Measurements from ENCODE around the gene TOM1L2.
A peak's percentile ranks its signal among the peaks of the same experiment; 100 is the strongest.

Gene TOM1L2

DNA sequence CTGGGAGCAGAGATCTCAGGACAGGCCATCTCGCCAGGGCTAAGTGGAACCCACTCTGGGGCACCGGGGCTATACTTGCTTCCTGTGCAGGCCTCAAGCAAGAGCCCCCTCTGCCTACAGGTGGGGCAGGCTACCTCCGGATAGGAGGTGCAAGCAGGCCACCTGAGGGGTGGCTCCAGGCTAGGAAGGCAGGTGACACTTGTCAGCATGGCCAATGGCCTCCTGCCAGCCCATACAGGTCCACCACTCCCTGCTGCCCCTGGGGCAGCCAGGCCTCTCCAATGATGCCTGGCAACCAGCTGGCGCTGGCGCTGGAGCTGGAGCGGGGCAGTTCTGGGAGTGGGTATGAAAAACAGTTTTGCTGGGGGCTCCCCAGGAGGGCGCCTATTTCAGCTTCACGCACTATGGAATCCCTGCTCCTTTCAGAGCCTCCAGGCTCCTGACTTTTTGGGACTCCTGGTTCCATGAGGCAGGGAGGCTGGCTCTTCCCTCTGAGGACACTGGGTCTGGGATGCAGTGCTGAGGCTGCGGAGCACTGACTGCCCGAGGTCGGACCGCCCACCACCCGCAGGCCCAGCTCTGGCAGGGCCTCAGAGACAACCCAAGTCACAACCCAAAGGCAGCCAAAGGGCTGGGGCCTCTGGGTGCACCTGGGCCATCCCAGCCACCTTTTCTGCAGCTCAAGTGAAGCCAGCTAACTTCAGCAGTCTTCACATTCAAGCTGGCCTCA is 127.0 kb downstream of the TOM1L2 start:
- DNase-seq: peak; percentile 73

DNA sequence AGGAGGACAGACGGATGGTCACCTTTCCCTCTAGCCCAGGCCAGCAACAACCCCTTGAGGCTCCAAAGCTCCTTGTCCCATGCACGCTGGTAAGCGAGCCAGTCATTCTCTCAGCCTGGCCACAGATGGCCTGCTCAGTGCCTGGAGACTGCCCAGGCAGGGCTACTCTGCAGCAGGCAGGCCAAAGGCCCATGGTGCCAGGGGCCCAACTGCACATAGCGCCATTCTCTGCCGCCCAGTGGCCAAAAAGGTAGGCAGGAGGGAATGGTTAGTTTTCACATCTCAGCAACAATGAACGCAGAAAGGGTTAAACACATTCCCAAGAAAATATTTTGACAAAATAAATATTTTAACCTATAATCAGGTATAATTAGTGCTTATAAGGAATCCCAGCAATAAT is 127.7 kb downstream of the TOM1L2 start:
- no peak for DNase-seq

DNA sequence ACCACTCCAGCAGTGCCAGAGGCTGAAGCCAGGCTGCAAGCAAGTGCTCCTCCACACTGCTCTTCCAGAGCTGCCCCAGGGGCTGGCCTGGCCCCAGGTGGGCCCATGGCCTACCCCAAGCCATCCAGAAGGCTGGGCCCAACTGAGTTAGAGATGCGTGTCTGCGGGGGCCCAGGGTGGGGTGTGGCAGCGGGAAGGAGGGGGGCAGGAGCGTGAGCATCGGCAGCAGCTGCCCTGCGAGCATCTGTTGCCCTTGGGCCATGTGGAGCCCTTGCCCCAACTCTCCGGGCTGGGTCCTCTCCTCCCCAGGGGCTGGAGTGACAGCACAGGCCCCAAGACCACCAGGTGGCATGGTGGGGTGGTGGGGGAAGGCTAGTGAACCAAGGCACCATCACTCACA is 128.1 kb downstream of the TOM1L2 start:
- DNase-seq: no peak

DNA sequence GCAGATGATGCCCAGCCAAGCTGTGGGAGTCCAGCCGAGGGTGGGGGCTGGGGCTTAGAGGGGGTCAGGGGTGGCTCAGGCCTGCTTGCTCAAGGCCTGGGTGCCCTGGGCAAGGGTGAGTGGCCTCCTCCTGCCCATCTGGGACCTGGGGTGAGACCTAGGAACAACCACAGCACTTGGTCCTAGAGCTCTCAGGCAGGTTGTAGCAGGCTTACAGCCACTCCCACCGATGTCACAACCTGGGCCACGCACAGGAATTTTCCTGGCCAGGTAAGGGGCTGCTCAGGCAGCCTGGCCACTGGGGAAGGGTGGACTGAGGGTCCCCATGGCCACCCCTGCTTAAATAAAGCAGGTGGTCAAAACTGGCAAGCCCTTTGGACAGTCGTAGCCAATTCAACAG is 129.1 kb downstream of the TOM1L2 start:
- no peak for DNase-seq

DNA sequence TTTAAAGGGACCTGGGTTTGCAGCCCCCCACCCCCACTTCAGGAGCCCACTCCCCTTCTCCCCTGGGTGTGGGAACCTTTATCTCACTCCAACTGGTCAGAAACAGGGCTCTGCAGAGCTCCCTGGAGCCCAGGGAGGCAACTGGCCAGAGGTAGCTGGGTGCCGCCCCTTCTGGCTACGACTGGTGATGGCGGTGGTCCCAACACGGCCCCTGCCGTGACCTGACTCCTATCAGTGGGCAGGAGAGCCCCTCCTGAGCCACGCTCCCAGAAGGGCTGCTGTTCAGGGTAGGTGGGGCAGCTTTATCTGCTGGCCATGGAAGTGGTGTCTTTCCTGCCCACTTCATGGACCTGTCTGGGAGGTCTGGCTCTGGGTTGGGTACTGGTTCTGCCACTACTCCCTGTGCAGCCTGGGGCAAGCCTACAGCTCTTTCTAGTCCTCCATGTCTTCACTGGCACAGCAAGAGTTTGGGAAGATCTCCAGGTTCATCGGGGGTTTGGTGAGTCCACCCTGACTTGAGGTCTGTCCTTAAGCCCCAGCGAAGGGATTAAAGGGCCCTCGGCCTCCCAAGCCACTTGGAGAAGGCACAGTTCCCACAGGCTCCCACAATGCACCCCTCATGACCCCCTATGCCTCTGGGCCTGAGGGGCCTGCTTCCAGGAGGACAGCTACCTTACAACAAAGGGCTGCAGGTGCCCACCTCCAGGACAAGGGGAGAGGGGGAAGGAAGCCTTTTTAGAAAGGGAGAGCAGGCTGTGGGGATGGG is 129.9 kb downstream of the TOM1L2 start:
- no peak for DNase-seq

DNA sequence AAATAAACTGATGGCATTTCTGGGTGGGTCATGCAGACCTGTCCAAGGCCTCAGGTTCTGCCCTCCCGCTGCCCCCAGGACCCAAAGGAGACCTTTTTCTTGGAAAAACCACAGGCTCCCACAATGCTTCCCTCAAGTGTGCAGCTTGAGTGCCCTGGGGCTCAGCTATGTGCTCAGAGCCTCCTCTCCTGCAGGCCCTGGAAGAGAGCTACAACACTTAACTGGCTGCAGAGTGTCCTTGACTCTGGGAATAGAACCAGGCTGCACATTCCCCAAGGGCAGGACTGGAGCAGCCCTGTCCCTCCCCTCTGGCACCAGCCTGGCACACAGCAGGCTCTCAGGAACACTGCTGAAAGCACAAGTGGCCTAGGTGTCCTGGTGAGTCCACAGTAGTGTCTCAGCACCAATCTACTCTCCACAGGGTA is 130.6 kb downstream of the TOM1L2 start:
- peak; percentile 63 for DNase-seq

DNA sequence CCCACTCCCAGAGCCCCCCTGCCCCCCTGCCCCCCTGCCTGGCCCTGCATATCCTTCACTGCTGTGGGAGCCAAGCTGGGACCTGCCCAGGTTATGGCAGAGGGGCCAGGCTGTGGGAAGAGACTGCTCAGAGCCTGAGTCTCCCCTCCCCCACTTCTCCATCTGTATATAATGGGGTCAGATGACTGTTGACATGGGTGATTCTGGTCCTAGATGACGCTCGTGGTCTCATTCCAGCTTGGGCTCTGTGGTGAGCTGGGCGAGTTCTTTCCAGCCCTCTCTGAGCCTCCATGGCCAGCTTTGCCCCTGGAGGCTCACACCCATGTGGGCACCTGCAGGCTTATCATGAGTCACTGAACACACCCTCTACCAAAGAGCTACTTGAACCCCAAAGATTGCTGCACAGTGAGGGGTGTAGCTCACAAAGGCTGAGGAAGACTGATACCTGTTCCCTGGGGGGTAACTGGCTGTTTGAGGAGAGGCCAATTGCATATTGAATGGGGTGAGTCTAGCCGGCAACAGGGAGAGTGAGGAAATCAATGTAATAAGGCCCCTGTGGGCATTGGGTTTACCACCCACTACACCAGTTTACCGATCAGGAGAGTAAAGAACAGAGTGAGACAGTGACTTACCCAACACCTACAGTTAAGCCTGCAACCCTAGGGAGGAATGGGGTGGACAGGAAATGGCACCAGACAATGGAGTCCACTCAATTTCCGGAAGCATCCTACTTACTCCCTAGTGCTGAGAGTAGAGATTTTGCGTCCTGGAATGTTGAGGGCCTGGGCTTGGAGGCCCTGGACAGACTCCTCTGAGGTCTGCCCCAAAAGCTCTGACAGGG is 131.2 kb downstream of the TOM1L2 start:
- DNase-seq: peak; percentile 71

DNA sequence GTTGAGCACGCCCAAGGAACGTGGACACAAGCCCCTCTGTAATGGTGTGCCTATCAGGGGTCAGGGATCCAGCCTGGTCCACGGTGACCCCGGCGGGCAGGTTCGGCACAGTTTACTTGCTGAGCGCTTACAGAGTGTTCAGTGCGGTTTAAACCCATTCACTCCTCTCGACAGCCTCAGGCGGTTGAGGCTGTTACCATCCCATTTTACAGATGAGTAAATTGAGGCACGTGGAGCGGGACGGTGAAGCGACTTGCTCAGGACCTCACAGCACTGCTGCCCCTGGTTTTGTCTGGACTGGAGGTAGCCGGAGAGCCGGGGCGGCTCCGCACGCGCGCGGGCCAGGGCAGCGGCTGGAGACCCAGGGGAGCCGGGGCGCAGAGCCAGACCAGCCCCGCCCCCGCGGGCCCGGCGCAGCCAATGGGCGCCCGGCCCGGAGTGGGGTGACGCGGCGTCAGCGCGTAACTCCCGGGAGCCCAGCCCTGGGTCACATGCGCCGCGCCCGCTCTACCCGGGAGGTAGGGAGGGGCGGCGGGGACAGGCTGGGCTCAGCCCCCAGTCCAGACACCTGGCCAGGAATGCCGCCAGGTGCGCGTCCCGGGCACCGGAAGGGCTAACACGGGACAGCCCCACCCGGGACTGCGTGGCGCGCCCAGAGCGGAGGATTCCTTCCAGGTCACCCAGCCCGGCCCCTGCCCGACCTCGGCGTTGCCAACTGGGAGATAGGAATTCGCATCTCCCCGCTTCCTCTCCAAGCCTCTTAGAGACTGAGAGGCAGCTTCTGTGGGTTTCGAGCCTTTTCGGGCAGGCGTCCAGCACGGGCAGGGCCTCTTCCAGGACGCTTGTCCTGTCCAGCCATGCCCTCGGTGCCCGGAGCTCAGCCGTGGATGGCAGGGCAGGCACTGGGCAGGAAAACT is 132.2 kb downstream of the TOM1L2 start:
- DNase-seq: peak; percentile 92

DNA sequence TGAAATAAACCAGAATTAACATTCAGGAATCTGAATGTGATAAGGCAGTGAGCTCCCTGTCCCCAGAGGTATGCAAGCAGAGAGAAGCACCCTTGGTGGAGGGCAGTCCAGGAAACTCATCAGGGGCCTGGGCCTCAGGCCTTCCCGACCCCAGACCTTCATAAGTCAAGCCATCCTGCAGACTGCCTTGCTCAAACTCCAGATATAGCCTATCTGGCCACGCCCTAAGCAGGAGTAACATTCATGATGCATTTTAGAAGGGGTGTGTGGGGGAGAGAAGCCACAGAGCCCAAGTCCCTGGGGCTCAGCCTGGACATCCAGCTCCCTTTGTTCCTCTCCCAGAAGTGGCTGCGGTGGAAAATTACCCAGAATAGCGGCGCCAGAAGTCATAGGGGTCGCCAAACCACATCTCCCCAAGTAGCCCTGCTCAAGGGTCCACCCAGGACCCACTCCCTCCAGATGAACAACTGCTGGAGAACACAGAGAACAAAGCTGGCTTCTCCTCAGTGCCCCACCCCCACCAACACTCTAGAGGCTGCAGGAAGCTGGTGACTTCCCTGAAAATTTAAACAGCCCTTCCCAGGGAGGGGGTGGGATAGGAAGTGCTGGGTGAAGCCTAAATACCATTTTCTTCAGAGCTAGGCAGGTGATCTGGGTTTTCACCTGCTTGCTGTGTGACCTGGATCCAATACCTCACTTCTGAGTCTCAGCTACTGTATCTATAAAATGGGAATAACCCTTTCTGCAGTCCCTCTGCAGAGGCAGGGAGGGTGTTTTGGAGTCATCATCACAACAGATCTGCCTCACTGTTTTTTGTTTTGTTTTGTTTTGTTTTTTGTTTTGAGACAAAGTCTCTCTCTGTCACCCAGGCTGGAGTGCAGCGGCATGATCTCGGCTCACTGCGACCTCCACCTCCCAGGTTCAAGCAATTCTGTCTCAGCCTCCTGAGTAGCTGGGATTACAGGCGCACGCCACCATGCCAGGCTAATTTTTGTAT is 133.9 kb downstream of the TOM1L2 start:
- DNase-seq: peak; percentile 72

DNA sequence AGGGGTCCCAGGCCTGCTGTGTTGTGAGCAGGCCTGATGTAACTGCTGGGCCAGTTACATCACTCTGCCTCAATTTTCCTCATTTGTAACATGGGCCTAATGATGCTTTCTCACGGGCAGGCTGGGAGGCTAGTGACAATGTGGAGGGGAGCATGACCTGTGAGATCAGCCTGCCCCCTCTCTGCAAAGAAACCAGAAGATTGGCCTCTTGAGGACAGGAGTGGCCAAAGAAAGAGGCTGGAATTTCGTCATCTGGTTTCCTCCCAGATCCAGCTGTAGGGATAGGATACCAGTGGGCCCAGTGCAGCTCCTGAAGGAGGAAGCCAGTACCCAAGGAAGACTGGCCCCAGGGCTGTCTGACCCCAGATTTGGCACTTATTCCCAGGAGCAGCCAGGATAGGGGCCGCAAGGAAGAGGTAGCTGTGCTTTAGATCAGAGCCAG is 134.8 kb downstream of the TOM1L2 start:
- DNase-seq: peak; percentile 33

DNA sequence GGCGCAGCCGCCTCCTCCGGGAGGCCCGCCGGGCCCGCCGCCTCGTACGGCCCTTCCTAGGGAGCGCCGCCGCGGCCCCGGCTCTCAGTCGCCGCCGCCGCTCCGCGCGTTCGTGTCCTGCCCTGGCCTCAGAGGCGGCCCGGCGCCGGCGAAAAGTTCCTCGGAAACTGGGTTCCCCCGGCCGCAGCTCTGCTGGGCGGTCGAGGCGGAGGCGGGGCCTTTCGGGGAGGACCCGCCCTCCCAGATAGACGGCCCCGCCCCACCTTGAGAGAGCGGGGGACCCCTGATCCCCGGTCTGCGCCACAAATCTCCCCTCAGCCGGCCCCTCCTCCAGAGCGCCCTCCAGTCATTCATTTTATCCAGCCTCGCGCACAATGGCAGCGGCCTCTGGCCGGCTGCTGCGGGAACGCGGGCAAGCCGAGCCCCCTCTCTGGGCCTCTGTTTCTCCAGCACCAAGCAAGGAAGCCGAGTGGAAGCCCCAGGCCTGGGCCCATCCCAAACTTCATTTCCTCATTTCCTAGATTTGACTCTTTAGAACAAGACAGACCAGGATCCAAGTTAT is 135.3 kb downstream of the TOM1L2 start, which contains the start of gene SREBF1:
TSS of gene SREBF1 (minus strand) at position 169 of the 562 bp plus-strand sequence. CDS start 169 bp downstream, outside the sequence.
- peak; percentile 55 for DNase-seq

DNA sequence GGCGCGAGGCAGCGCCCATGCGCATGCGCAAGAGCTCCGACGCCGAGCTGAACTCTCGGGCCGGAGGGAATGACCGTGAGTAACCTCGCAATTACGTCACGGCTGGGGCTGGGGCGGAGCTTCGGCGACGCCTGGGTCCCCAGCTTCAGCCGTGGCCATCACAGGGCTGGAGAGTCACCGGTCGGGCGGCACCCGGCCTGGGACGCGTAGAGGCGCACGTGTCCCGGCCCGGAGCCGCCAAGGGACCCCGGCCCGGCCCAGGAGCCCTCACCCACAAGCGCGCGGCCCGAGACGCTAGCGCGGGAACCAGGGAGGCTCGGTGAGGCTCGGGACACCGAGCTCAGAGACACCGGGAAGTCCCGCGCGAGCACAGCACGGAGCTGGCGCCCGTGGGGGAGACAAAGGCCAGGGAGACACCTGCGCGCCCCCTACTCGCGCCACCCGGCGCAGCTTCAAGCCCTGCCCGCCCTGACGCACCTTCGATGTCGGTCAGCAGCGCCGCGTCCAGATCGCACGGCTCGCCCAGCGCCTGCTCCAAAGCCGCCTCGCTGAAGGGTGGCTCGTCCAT is 135.9 kb downstream of the TOM1L2 start:
- peak; percentile 95 for DNase-seq

DNA sequence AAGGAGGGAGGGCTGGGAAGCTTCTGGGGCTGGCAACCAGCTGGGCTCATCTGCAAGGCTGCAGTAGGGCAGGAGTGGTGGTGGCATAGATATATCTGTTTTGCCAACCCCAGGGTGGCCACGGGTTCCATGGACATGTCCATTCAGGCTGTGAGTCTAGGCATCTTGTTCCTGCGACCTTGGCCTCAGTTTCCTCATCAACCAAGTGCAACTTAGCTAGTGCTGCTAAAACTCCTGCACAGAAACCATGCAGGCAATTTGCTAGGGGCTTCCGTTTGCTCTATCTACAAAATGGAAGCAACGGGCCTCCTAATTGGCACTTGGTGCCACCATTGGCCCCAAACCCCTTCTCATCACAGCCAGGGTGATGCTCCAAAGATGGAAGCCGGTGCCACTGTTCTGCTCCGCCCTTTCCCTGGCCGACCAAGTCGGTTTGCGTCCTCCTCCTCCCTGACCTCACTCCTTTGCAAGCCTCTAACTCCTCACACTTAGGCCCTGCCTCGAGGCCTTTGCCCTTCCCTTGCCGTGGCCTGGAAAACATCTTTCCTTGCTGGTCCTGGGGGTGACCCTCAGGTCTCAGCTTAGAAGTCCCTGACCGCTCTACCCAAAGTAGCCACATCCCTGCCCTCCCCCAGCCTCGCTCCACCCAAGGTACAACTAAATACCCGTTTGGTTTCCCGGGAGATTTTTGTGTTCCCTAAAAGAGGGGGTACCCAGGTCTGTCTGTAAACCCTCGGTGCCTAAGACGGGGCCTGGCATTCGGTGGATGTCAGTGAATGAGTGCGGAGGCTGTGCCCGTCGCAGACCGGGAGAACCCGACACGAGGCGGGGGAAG is 136.6 kb downstream of the TOM1L2 start:
- no peak for DNase-seq

DNA sequence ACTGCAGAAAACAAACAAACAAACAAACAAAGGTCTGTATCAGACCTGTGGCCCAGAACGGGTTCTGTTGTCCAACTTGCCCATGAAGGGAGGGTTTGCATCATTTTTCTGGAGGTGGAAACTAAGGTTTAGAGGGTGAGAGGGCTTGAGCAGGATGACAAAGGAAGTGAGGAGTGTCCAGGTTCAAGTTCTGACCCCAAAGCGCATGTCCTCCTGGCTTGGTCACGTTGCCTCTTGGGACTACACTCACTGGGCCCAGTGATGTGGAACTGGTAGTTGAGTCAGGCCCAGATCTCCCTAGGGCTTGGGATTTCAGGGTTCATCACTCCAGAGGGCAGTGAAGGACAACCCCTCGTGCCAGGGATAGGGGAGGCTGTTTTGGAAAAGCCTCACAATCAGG is 137.2 kb downstream of the TOM1L2 start:
- no peak for DNase-seq

DNA sequence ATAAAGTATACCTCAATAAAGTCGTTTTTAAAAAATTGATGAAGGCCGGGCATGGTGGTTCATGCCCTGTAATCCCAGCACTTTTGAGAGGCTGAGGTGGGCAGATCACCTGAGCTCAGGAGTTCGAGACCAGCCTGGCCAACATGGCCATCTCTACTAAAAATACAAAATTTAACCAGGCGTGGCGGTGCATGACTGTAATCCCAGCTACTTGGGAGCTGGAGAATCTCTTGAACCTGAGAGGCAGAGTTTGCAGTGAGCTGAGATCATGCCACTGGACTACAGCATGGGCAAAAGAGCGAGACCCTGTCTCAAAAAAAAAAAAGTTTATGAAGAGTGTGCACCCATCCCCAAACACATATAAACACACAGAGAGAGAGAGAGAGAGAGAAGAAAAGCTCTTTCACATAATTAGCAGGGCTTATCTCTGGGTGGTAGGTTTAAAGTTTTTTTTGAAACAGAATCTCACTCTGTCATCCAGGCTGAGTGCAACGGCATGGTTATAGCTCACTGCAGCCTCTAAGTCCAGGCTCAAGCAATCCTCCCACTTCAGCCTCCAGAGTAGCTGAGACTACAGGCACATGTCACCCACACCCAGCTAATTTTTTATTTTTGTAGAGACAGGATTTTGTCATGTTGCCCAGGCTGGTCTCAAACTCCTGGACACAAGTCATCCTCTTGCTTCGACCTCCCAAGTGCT is 138.4 kb downstream of the TOM1L2 start:
- no peak for DNase-seq

DNA sequence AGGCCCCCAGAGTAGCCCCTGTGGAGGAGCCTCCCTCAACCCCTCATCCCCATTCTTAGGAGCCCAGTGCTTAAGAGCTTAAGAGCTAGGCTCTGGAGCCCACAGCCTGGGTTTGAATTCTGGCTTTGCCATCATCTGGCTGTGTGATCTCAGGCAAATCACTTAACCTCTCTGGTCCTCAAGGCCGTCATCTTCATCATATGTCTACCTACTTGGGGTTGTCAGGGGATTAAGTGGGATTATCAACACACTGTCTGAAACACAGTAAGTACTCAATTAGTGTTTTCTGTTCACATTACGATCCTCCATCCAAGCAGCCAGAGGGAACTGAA is 140.2 kb downstream of the TOM1L2 start:
- no peak for DNase-seq

DNA sequence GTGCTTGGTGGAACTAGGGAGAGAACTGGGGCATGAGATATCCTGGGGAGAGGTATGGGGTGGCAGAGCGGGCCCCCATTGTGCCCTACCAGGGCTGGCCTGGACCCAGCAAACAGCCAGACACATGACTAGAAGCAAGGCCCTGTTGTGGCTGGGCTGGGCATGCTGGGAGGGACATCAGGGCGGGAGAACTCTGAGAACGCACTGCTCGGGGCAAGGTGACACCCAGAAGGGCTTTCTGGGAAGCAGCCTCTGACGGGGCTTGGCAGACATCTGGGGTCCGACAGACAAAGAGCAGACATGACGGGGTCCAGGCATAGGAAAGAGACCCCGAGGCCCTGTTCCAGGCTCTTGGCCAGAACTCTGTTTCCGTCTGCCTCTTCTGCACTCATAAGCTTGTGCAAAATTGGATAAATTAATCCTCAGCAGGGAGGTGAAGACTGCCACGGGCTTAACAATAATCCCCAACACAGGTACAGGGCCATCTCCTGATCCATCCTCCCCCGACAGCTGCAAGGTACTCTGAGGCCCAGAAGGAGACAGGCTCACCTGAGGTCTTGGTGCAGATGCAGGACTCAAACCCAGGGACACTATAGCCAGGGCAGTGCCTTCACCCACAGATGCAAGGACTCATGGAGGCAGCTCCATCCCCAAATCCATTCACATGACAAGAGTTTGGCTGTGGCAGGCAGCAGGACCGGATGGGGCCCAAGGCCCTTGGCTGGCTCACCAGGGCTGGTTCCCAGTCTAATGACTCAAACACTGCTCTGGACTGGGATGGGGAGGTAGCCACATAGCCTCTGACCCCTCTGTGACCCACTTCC is 140.8 kb downstream of the TOM1L2 start:
- DNase-seq: no peak

DNA sequence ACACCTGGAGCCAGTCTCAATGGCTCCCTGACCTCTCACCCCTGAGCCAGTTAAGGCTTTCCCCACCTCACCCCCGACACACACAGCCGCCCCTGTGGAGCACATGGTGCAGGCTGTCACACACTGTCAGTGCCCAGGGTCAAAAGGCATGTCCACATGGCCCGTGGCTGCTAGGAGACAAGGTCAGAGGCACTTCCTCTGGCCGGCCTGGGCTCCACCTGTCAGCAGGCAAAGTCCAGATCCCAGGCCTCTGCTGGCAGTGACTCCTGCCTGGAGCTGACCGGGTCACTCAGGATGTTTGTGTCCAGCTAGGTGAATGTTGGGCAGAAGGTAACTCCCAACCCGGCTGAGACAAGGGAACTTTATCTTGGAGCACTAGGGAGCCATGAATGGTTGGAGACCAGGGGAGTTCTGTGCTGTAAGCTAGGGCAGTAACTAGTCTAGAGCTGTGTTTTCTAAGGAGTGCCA is 141.4 kb downstream of the TOM1L2 start:
- no peak for DNase-seq
